SK-N-SH (cell line): Measurements from ENCODE around the gene SWAP70. TPM values are rescaled to one million over a fixed set of nuclear protein-coding genes. Genes with fewer than 3 reads are reported as not detected.

Experiments used
- CTCF ChIA-PET: fragments of 300-600, 350-600 bp; formaldehyde crosslinking; extraction: SDS; loops from one replicate; lab custom pipeline; 2021; lab: Yijun Ruan, JAX
- POLR2A ChIA-PET: fragments of 350-600 bp; sonication (Branson Sonifier 250); formaldehyde crosslinking; extraction: SDS; loops from one replicate; lab custom pipeline; 2020; ENCODE audit warnings: antibody characterized with exemption, inconsistent platforms; lab: Yijun Ruan, JAX
- DNase-seq: peaks from one replicate; pipeline ENCODE4 v3.0.0; 2012
- H2AFZ ChIP-seq: fragments of 200-600 bp; sonication (generic); 2 replicates; pipeline ENCODE4 v1.8.1; 2016; ENCODE audit warnings: antibody characterized with exemption, mild to moderate bottlenecking, low read depth
- H3F3A ChIP-seq: fragments of 200-600 bp; sonication (generic); replicated peaks from 2 replicates; pipeline ENCODE3; 2016; ENCODE audit warnings: antibody characterized with exemption, mild to moderate bottlenecking; ENCODE audit not compliant: insufficient read depth
- H3K27ac ChIP-seq, 2 experiments: fragments of 200-500 bp in 1 of 2; fragments of 200-600 bp in 1 of 2; sonication (Bioruptor generic) in 1 of 2; sonication (generic), shearing (Covaris generic) in 1 of 2; 2 replicates each; pipeline versions ENCODE4 v1.5.1 to v1.6.1; 2014 to 2016; ENCODE audit warnings: low read depth in 2 of 2, inconsistent platforms in 1 of 2, low read length in 1 of 2, mild to moderate bottlenecking in 1 of 2, mixed read lengths in 1 of 2
- H3K27me3 ChIP-seq: fragments of 200-600 bp; sonication (generic), shearing (Covaris generic); 2 replicates; pipeline ENCODE4 v1.6.1; 2016; ENCODE audit warnings: mixed run types; ENCODE audit not compliant: insufficient read depth
- H3K36me3 ChIP-seq, 2 experiments: fragments of 200-500 bp in 1 of 2; fragments of 200-600 bp in 1 of 2; sonication (Bioruptor generic) in 1 of 2; sonication (generic) in 1 of 2; replicated peaks in 1 of 2; 2 replicates each; pipeline versions ENCODE3 to v1.5.1; 2014 to 2016; ENCODE audit warnings: low read length in 1 of 2, mild to moderate bottlenecking in 1 of 2; ENCODE audit not compliant: insufficient read depth in 2 of 2, control insufficient read depth in 1 of 2
- H3K4me1 ChIP-seq, 2 experiments: fragments of 200-500 bp in 1 of 2; fragments of 200-600 bp in 1 of 2; sonication (Bioruptor generic) in 1 of 2; sonication (generic), shearing (Covaris generic) in 1 of 2; 2 replicates each; pipeline versions ENCODE4 v1.5.1 to v1.6.1; 2014 to 2016; ENCODE audit warnings: low read depth in 1 of 2, low read length in 1 of 2, mixed run types in 1 of 2; ENCODE audit not compliant: insufficient read depth in 2 of 2, control insufficient read depth in 1 of 2
- H3K4me2 ChIP-seq: fragments of 200-600 bp; sonication (generic), shearing (Covaris generic); 2 replicates; pipeline ENCODE4 v1.6.1; 2017; ENCODE audit warnings: mixed run types
- H3K4me3 ChIP-seq, 2 experiments: fragments of 200-500 bp in 1 of 2; fragments of 200-600 bp in 1 of 2; sonication (Bioruptor generic) in 1 of 2; sonication (generic), shearing (Covaris generic) in 1 of 2; 2 replicates each; pipeline versions ENCODE4 v1.5.1 to v1.8.1; 2014 to 2016; ENCODE audit warnings: low read depth in 2 of 2, inconsistent platforms in 1 of 2, low read length in 1 of 2, mild to moderate bottlenecking in 1 of 2, mixed read lengths in 1 of 2, moderate library complexity in 1 of 2
- H3K79me2 ChIP-seq: fragments of 200-600 bp; sonication (generic); 2 replicates; pipeline ENCODE4 v1.8.1; 2017; ENCODE audit warnings: mild to moderate bottlenecking; ENCODE audit not compliant: insufficient read depth
- H3K9ac ChIP-seq: fragments of 200-600 bp; sonication (generic); 2 replicates; pipeline ENCODE4 v1.6.1; 2017; ENCODE audit warnings: mixed run types
- H3K9me2 ChIP-seq: fragments of 200-600 bp; sonication (generic); 2 replicates; pipeline ENCODE4 v1.6.1; 2017; ENCODE audit warnings: mixed run types
- H3K9me3 ChIP-seq: fragments of 200-600 bp; sonication (generic); 2 replicates; pipeline ENCODE4 v1.6.1; 2017; ENCODE audit warnings: mixed run types, mild to moderate bottlenecking, moderate library complexity
- H4K20me1 ChIP-seq: fragments of 200-600 bp; sonication (generic); 2 replicates; pipeline ENCODE4 v1.6.1; 2017; ENCODE audit warnings: mild to moderate bottlenecking, mixed run types; ENCODE audit not compliant: insufficient read depth
- CHD2 ChIP-seq: fragments of 150-350 bp; IDR thresholded peaks from 2 replicates; pipeline ENCODE4 v1.6.1; 2018; ENCODE audit warnings: low read length; ENCODE audit not compliant: partially characterized antibody
- EZH2phosphoT487 ChIP-seq: fragments of 200-600 bp; sonication (generic); IDR thresholded peaks from 2 replicates; pipeline ENCODE4 v1.6.1; 2017; ENCODE audit warnings: low read depth, mixed run types, mild to moderate bottlenecking, antibody characterized with exemption, moderate library complexity, borderline replicate concordance
- FOXJ3 ChIP-seq: sonication (generic); formaldehyde crosslinking; IDR thresholded peaks from 2 replicates; pipeline ENCODE4 v1.5.1; 2020; ENCODE audit warnings: mild to moderate bottlenecking, missing genetic modification reagents
- FOXM1 ChIP-seq: IDR thresholded peaks from 2 replicates; pipeline ENCODE4 v1.4.0; 2012; ENCODE audit warnings: low read depth, mild to moderate bottlenecking
- GATA2 ChIP-seq: sonication (generic); formaldehyde crosslinking; IDR thresholded peaks from 2 replicates; pipeline ENCODE4 v1.5.0; 2020; ENCODE audit warnings: mild to moderate bottlenecking, missing genetic modification reagents
- JUND ChIP-seq: IDR thresholded peaks from 2 replicates; pipeline ENCODE4 v1.4.0; 2012
- MAX ChIP-seq: IDR thresholded peaks from 2 replicates; pipeline ENCODE4 v1.4.0; 2012; ENCODE audit warnings: low read depth
- MEF2A ChIP-seq: IDR thresholded peaks from 2 replicates; pipeline ENCODE4 v1.4.0; 2012; ENCODE audit warnings: low read depth, borderline replicate concordance
- MXI1 ChIP-seq: IDR thresholded peaks from 2 replicates; pipeline ENCODE4 v1.6.1; 2012; ENCODE audit warnings: mild to moderate bottlenecking, low read depth, low read length, improper control_type of control experiment
- NRF1 ChIP-seq: IDR thresholded peaks from 2 replicates; pipeline ENCODE4 v1.6.1; 2012; ENCODE audit warnings: low read depth, mild to moderate bottlenecking, low read length
- RCOR1 ChIP-seq: fragments of 150-350 bp; IDR thresholded peaks from 2 replicates; pipeline ENCODE4 v1.6.1; 2017; ENCODE audit warnings: antibody characterized with exemption, low read length
- SIN3A ChIP-seq: IDR thresholded peaks from 2 replicates; pipeline ENCODE4 v1.6.1; 2012; ENCODE audit warnings: low read depth, mild to moderate bottlenecking, low read length, moderate library complexity, borderline replicate concordance
- SMC3 ChIP-seq: IDR thresholded peaks from 2 replicates; pipeline ENCODE4 v1.6.1; 2012; ENCODE audit warnings: low read depth, low read length, improper control_type of control experiment
- TCF12 ChIP-seq: IDR thresholded peaks from 2 replicates; pipeline ENCODE4 v1.4.0; 2012
- TEAD4 ChIP-seq: IDR thresholded peaks from 2 replicates; pipeline ENCODE4 v1.4.0; 2012; ENCODE audit warnings: mild to moderate bottlenecking, borderline replicate concordance; ENCODE audit not compliant: insufficient read depth
- ZBTB33 ChIP-seq: IDR thresholded peaks from 2 replicates; pipeline ENCODE4 v1.4.0; 2012; ENCODE audit warnings: low read depth, borderline replicate concordance
- WGBS: methylation state at CpG from one replicate; pipeline ENCODE4 v1.1.6; 2017; ENCODE audit warnings: low lambda C conversion rate; 5-methylcytosine and 5-hydroxymethylcytosine counted together
- polyA plus RNA-seq, 3 experiments: library from polyadenylated mRNA; depleted of rRNA; stranded (reverse); fragments of >200 nt; gene quantifications; 2 replicates each; pipeline ENCODE4 v1.2.3, GENCODE V29; 2012
- TF ChIP-seq, protein P1 (sequence below): IDR thresholded peaks from 2 replicates; pipeline ENCODE4 v1.4.0; 2012; ENCODE audit warnings: low read depth, borderline replicate concordance
- TF ChIP-seq, protein P2 (sequence below): IDR thresholded peaks from 2 replicates; pipeline ENCODE4 v1.6.1; 2012; ENCODE audit warnings: mild to moderate bottlenecking, low read depth, low read length, moderate library complexity
- TF ChIP-seq, protein P3 (sequence below): fragments of 200-600 bp; sonication (generic); IDR thresholded peaks from 2 replicates; pipeline ENCODE4 v1.6.1; 2017; ENCODE audit warnings: antibody characterized with exemption, mild to moderate bottlenecking, moderate library complexity
- TF ChIP-seq, protein P4 (sequence below): fragments of 150-350 bp; IDR thresholded peaks from 2 replicates; pipeline ENCODE4 v1.6.1; 2016; ENCODE audit warnings: mild to moderate bottlenecking, low read depth, low read length

The SWAP70 gene
- polyA plus RNA-seq, 1 of the 3 experiments (the other 2 are of a cell fraction), result 10.6 TPM

- no peak for TF ChIP-seq NRF1
- no peak for TF ChIP-seq TEAD4
- TF ChIP-seq JUND, result no peak
- TF ChIP-seq SMC3, result no peak
- no peak for TF ChIP-seq GATA2
- no peak for TF ChIP-seq MEF2A
- no peak for TF ChIP-seq RCOR1
- TF ChIP-seq, protein P1, sequence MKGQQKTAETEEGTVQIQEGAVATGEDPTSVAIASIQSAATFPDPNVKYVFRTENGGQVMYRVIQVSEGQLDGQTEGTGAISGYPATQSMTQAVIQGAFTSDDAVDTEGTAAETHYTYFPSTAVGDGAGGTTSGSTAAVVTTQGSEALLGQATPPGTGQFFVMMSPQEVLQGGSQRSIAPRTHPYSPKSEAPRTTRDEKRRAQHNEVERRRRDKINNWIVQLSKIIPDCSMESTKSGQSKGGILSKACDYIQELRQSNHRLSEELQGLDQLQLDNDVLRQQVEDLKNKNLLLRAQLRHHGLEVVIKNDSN, result no peak
- no peak for TF ChIP-seq TCF12
Measured at GRCh38 chr11:9704037-9704436, 40.2 kb downstream of the SWAP70 start (continued).

GRCh38 chr11:9704620-9705019, 40.7 kb downstream of the SWAP70 start:
- H4K20me1 ChIP-seq, result no peaks in the 10 kb centered on the region
- no peaks in the 10 kb centered on the region for H3K27me3 ChIP-seq
- H3K9me2 ChIP-seq, result no peaks in the 10 kb centered on the region
- no peak overlapping the region for H2AFZ ChIP-seq
- H3K36me3 ChIP-seq, result peaks cover 0 to 8% of the 10 kb centered on the region in 2 experiments
- no peaks in the 10 kb centered on the region for H3K9me3 ChIP-seq
- WGBS, result 95% methylated on average over 4 of the region's 4 CpGs
- no peak overlapping the region for H3K9ac ChIP-seq
- CTCF ChIA-PET, result no interaction called here
- no peak overlapping the region for H3K27ac ChIP-seq
- DNase-seq, result no peak
- POLR2A ChIA-PET, result no interaction called here
- no peaks in the 10 kb centered on the region; a peak in 1 of 4 replicates for H3K4me1 ChIP-seq
- H3F3A ChIP-seq, result peaks cover 15% of the 10 kb centered on the region
- no peak overlapping the region for H3K4me3 ChIP-seq
- H3K79me2 ChIP-seq, result peaks cover 50% of the 10 kb centered on the region
- H3K4me2 ChIP-seq, result no peak overlapping the region
- no peak for TF ChIP-seq MXI1
- TF ChIP-seq CHD2, result no peak
- TF ChIP-seq, protein P2, sequence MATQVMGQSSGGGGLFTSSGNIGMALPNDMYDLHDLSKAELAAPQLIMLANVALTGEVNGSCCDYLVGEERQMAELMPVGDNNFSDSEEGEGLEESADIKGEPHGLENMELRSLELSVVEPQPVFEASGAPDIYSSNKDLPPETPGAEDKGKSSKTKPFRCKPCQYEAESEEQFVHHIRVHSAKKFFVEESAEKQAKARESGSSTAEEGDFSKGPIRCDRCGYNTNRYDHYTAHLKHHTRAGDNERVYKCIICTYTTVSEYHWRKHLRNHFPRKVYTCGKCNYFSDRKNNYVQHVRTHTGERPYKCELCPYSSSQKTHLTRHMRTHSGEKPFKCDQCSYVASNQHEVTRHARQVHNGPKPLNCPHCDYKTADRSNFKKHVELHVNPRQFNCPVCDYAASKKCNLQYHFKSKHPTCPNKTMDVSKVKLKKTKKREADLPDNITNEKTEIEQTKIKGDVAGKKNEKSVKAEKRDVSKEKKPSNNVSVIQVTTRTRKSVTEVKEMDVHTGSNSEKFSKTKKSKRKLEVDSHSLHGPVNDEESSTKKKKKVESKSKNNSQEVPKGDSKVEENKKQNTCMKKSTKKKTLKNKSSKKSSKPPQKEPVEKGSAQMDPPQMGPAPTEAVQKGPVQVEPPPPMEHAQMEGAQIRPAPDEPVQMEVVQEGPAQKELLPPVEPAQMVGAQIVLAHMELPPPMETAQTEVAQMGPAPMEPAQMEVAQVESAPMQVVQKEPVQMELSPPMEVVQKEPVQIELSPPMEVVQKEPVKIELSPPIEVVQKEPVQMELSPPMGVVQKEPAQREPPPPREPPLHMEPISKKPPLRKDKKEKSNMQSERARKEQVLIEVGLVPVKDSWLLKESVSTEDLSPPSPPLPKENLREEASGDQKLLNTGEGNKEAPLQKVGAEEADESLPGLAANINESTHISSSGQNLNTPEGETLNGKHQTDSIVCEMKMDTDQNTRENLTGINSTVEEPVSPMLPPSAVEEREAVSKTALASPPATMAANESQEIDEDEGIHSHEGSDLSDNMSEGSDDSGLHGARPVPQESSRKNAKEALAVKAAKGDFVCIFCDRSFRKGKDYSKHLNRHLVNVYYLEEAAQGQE, result no peak
- TF ChIP-seq FOXJ3 (CRISPR knock-in tag), result no peak
- no peak for TF ChIP-seq FOXM1
- TF ChIP-seq, protein P3, sequence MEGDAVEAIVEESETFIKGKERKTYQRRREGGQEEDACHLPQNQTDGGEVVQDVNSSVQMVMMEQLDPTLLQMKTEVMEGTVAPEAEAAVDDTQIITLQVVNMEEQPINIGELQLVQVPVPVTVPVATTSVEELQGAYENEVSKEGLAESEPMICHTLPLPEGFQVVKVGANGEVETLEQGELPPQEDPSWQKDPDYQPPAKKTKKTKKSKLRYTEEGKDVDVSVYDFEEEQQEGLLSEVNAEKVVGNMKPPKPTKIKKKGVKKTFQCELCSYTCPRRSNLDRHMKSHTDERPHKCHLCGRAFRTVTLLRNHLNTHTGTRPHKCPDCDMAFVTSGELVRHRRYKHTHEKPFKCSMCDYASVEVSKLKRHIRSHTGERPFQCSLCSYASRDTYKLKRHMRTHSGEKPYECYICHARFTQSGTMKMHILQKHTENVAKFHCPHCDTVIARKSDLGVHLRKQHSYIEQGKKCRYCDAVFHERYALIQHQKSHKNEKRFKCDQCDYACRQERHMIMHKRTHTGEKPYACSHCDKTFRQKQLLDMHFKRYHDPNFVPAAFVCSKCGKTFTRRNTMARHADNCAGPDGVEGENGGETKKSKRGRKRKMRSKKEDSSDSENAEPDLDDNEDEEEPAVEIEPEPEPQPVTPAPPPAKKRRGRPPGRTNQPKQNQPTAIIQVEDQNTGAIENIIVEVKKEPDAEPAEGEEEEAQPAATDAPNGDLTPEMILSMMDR, result no peak
- no peak for TF ChIP-seq GATA2
- TF ChIP-seq ZBTB33, result no peak
- TF ChIP-seq EZH2phosphoT487, result no peak
- TF ChIP-seq, protein P1, result no peak
- TF ChIP-seq MAX, result no peak
- TF ChIP-seq, protein P4, sequence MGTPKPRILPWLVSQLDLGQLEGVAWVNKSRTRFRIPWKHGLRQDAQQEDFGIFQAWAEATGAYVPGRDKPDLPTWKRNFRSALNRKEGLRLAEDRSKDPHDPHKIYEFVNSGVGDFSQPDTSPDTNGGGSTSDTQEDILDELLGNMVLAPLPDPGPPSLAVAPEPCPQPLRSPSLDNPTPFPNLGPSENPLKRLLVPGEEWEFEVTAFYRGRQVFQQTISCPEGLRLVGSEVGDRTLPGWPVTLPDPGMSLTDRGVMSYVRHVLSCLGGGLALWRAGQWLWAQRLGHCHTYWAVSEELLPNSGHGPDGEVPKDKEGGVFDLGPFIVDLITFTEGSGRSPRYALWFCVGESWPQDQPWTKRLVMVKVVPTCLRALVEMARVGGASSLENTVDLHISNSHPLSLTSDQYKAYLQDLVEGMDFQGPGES, result no peak
- no peak for TF ChIP-seq SIN3A
